Muscle layer of duodenum (tissue), 2 donors: ENCODE results near the gene RGL1.
A peak's percentile ranks its signal among the peaks of the same experiment; 100 is the strongest.

Experiments
- H3K27ac ChIP-seq: one replicate; pipeline ENCODE4 v1.7.0; 2013; ENCODE audit warnings: mild to moderate bottlenecking, low read length
- H3K27me3 ChIP-seq: one replicate; pipeline ENCODE4 v1.7.0; 2013; ENCODE audit warnings: low read depth, mild to moderate bottlenecking, control low read depth, low read length
- H3K36me3 ChIP-seq, 2 donors: one replicate each; pipeline ENCODE4 v1.7.0; 2013; ENCODE audit warnings: low read length in 2 of 2, control low read depth in 1 of 2, mild to moderate bottlenecking in 1 of 2; ENCODE audit not compliant: insufficient read depth in 2 of 2, control insufficient read depth in 1 of 2
- H3K4me1 ChIP-seq, 2 donors: one replicate each; pipeline ENCODE4 v1.7.0; 2013; ENCODE audit warnings: low read length in 2 of 2, mild to moderate bottlenecking in 2 of 2, control low read depth in 1 of 2, moderate library complexity in 1 of 2; ENCODE audit not compliant: insufficient read depth in 2 of 2, control insufficient read depth in 1 of 2
- H3K4me3 ChIP-seq, 2 donors: one replicate each; pipeline ENCODE4 v1.7.0; 2013; ENCODE audit warnings: low read length in 2 of 2, low read depth in 1 of 2, mild to moderate bottlenecking in 1 of 2
- H3K9me3 ChIP-seq, 2 donors: one replicate each; pipeline ENCODE4 v1.7.0; 2013; ENCODE audit warnings: low read length in 2 of 2, control low read depth in 1 of 2, mild to moderate bottlenecking in 1 of 2; ENCODE audit not compliant: control insufficient read depth in 1 of 2
- donor health status: healthy.

Gene RGL1

DNA sequence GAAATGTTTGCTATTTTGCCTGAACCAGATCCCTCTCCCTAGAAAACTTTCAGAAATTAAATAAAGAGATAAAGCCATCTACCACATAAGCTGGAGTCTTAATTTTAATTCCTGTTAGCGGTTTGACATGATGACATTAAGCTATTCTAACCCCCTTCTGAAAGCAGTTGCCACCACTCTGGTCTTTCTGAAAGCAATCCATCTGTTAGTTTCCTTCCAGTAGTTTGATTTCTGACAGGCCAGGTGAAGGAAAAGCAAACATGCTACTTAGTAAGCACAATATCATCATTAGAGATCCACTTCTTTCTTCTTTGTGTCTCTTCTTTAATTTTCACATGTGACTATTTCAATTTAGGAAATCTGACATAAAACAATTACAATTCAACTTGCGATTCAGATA, 39.9 kb downstream of the RGL1 start:
- no peaks in the 10 kb centered on the region for H3K9me3 ChIP-seq
- H3K27me3 ChIP-seq = no peaks in the 10 kb centered on the region
- no peak overlapping the region for H3K4me3 ChIP-seq
- no peak overlapping the region for H3K27ac ChIP-seq
- H3K4me1 ChIP-seq = peaks cover 4 to 15% of the 10 kb centered on the region in 2 donors
- peaks cover 0 to 4% of the 10 kb centered on the region in 2 donors for H3K36me3 ChIP-seq

DNA sequence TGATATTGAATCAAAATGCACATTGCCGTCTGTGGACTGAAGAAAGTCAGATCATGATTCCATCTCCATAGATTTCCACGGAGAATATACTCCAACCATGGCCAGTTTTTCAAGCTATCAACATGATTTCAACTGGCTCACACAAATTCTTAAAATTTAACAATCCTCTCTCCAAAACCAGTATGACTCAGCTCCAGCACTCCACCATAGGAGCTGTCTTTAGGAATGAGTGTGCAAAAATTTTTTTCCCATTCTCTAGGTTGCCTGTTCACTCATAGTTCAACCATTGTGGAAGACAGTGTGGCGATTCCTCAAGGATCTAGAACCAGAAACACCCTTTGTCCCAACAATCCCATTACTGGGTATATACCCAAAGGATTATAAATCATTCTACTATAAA, 40.8 kb downstream of the RGL1 start:
- H3K9me3 ChIP-seq = no peaks in the 10 kb centered on the region
- H3K27ac ChIP-seq = no peak overlapping the region
- no peak overlapping the region for H3K4me3 ChIP-seq
- no peaks in the 10 kb centered on the region for H3K27me3 ChIP-seq
- H3K36me3 ChIP-seq = peaks cover 0 to 4% of the 10 kb centered on the region in 2 donors
- peaks cover 4 to 15% of the 10 kb centered on the region in 2 donors for H3K4me1 ChIP-seq

DNA sequence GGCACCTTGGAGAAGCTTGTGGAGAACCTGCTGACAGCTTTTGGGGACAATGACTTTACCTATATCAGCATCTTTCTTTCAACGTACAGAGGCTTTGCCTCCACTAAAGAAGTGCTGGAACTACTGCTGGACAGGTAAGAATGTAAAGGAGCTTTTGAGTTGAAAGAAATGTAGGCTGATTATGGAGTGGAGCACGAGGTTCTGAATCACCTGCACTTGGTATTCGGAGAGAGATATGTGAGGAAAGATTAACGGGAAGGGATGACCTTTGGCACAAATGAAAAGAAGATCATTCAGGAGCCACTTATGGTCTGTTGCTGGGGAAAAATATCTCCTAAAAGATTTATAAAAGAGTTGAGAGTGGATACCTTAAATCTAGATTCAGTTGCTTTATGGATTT, 42.7 kb downstream of the RGL1 start:
- H3K36me3 ChIP-seq = peaks cover 0 to 4% of the 10 kb centered on the region in 2 donors
- no peaks in the 10 kb centered on the region for H3K27me3 ChIP-seq
- H3K4me3 ChIP-seq = no peak overlapping the region
- peaks cover 6 to 13% of the 10 kb centered on the region in 2 donors for H3K4me1 ChIP-seq
- H3K9me3 ChIP-seq = no peaks in the 10 kb centered on the region
- H3K27ac ChIP-seq = no peak overlapping the region

DNA sequence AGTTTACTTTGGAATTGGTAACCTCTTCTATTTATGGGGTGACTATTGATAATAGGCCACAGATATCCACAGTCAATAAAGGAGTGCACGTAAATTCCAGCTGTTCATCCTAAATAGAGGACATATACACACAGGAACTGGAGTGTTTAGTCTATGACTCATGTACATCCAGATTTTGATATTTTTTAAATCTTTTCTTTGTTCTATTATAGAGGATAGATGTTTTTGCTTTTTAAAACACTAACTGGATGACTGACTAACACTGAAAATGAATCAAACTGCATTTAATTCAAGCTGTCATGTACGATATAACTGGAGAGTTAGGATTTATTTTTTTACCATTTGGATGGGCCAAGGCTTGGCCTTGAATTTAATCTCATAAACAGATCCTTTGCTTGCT, 45.9 kb downstream of the RGL1 start:
- Histone ChIP-seq H3K36me3 (peaks cover 0 to 4% of the 10 kb centered on the region in 2 donors), H3K9me3 (no peaks in the 10 kb centered on the region), H3K4me3 (no peak overlapping the region), H3K27me3 (no peaks in the 10 kb centered on the region), H3K27ac (no peak overlapping the region), H3K4me1 (peaks cover 0 to 10% of the 10 kb centered on the region in 2 donors)

DNA sequence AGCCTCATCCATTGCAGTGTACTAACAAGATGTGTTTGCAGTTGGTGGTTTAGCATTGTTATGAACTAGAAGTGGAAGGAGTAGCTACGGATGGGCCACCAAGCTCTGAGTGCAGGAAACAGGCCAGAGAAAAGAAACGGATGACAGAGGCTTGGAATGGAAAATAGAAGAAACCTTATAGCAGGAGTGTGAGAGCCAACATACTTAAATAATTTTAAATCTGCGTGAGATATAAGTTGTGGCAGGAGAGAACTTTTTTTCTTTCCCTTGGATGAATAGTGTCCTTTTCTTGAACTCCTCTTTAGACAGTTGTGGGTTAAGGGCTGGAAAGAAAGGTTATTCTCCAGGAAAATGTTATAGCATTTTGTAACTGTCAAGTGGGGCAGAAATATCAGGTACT, 54.2 kb downstream of the RGL1 start:
- H3K4me3 ChIP-seq = no peak overlapping the region
- H3K9me3 ChIP-seq = no peaks in the 10 kb centered on the region
- H3K27ac ChIP-seq = no peak overlapping the region
- H3K36me3 ChIP-seq = no peaks in the 10 kb centered on the region
- H3K27me3 ChIP-seq = no peaks in the 10 kb centered on the region
- peaks cover 0 to 4% of the 10 kb centered on the region in 2 donors for H3K4me1 ChIP-seq

GRCh38 chr1:183859831-183860230, 54.9 kb downstream of the RGL1 start:
- Histone ChIP-seq H3K27ac (no peak overlapping the region), H3K9me3 (no peaks in the 10 kb centered on the region), H3K4me3 (no peak overlapping the region), H3K27me3 (no peaks in the 10 kb centered on the region), H3K4me1 (peaks cover 0 to 4% of the 10 kb centered on the region in 2 donors), H3K36me3 (no peaks in the 10 kb centered on the region)

- Histone ChIP-seq H3K27ac (no peak overlapping the region), H3K36me3 (peaks cover 0 to 8% of the 10 kb centered on the region in 2 donors), H3K27me3 (no peaks in the 10 kb centered on the region), H3K4me1 (no peaks in the 10 kb centered on the region), H3K4me3 (no peak overlapping the region), H3K9me3 (no peaks in the 10 kb centered on the region)
These were observed 58.0 kb downstream of the RGL1 start for GRCh38 chr1:183862967-183863366.

DNA sequence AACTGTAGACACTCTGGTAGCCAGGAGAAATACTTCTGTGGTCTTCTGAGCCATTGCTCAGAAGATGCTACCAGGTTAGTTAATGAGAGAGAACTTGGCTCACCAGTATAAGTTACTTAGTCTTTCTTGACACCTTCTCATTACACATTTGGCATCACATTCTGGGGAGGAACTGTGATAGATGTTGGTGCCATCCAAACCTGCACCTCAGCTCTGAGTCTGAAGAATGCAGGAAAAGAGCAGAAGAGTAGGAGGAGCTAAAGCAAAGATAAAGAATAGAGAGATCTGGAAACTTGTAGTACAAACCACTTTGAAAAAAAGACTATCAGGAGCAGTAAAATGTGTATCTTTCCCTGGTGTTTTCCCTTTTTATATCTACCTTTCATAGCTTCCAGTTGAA, 58.9 kb downstream of the RGL1 start:
- H3K4me1 ChIP-seq = no peaks in the 10 kb centered on the region
- no peaks in the 10 kb centered on the region for H3K27me3 ChIP-seq
- no peaks in the 10 kb centered on the region for H3K9me3 ChIP-seq
- H3K4me3 ChIP-seq = no peak overlapping the region
- peaks cover 0 to 8% of the 10 kb centered on the region in 2 donors for H3K36me3 ChIP-seq
- H3K27ac ChIP-seq = no peak overlapping the region

- no peak overlapping the region for H3K27ac ChIP-seq
- no peaks in the 10 kb centered on the region for H3K4me1 ChIP-seq
- H3K9me3 ChIP-seq = no peaks in the 10 kb centered on the region
- H3K36me3 ChIP-seq = peaks cover 0 to 8% of the 10 kb centered on the region in 2 donors
- no peaks in the 10 kb centered on the region for H3K27me3 ChIP-seq
- H3K4me3 ChIP-seq = no peak overlapping the region
These were observed 59.7 kb downstream of the RGL1 start for GRCh38 chr1:183864611-183865010.

- Histone ChIP-seq H3K9me3 (no peaks in the 10 kb centered on the region), H3K4me1 (peaks cover 5 to 21% of the 10 kb centered on the region in 2 donors), H3K36me3 (peaks cover 0 to 8% of the 10 kb centered on the region in 2 donors), H3K4me3 (no peak overlapping the region), H3K27me3 (no peaks in the 10 kb centered on the region), H3K27ac (no peak overlapping the region)
These were observed 64.3 kb downstream of the RGL1 start for GRCh38 chr1:183869230-183869629.

GRCh38 chr1:183869664-183870063, 64.7 kb downstream of the RGL1 start:
- peaks cover 0 to 8% of the 10 kb centered on the region in 2 donors for H3K36me3 ChIP-seq
- H3K4me1 ChIP-seq = peaks cover 5 to 21% of the 10 kb centered on the region in 2 donors
- H3K9me3 ChIP-seq = no peaks in the 10 kb centered on the region
- no peak overlapping the region for H3K27ac ChIP-seq
- no peaks in the 10 kb centered on the region for H3K27me3 ChIP-seq
- no peak overlapping the region for H3K4me3 ChIP-seq

- no peaks in the 10 kb centered on the region for H3K9me3 ChIP-seq
- H3K27ac ChIP-seq = peak overlapping the region; percentile 58
- no peaks in the 10 kb centered on the region for H3K27me3 ChIP-seq
- peaks cover 5 to 21% of the 10 kb centered on the region in 2 donors for H3K4me1 ChIP-seq
- H3K4me3 ChIP-seq = peak overlapping the region in 1 of 2 donors; percentile 0
- peaks cover 0 to 8% of the 10 kb centered on the region in 2 donors for H3K36me3 ChIP-seq
These were observed 65.6 kb downstream of the RGL1 start for GRCh38 chr1:183870351-183871077.
